NCI-H1694 (cell line): ENCODE data around the gene PRRC2B.
A peak's percentile ranks its signal among the peaks of the same experiment; 100 is the strongest.

ENCODE experiments used
- DNase-seq: peaks from one replicate; lab custom pipeline; 2025; lab: John Stamatoyannopoulos, UW

PRRC2B gene

GRCh38 chr9:131516930-131517329 lies 123.0 kb downstream of the PRRC2B start:
- DNase-seq: no peak

GRCh38 chr9:131517761-131518190 lies 123.9 kb downstream of the PRRC2B start:
- no peak for DNase-seq

DNA sequence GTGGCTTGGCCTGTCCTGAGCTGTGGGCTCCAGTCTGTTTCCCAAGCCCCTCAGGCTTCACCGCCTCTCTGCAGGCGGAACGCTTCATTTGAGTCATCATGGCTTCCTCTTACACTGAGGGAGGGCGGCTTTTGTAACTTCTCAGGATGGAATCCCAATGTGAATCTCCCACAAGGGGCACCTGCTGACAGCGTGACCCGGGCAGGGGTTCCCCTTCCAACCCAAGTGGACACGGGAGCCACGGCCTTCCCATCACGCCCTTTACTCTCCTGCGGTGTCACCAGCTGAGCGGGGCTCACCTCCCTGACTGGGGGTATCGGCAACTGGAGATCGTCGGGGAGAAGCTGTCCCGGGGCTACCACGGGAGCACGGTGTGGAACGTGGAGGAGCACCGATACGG lies 124.7 kb downstream of the PRRC2B start:
- DNase-seq: no peak

DNA sequence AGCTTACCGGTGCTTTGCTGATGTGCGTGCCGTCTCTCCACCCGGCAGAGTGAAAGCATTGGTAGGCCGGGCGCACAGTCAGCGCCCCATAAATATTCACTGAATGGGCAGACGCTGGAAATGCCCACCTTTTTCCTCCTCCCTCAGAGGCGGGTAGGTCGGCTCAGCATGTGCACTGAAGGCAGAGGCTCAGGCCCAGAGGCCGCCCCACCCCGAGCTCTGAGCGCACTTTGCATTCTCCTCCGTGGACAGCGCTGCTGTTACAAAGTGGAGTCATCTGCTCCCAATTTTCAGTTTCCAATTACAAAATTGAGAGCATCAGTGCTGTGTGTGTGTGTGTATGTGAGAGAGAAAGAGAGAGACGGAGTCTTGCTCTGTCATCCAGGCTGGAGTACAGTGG lies 126.6 kb downstream of the PRRC2B start:
- no peak for DNase-seq

DNA sequence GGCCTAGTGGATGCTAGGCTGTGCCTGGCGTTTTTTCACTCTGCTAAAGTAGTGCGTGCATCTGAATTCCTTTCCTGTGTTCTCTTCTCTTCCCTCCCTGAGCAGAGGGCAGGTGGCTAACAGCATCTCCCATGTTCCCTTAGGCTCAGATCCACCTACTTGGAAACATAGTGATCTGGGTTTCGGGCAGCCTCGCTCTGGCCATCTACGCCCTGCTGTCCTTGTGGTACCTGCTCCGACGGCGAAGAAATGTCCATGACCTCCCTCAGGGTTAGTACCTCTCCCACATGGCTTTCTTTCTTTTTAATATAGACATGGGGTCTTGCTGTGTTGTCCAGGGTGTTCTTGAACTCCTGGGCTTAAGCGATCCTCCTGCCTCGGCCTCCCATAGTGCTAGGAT lies 127.3 kb downstream of the PRRC2B start:
- no peak for DNase-seq

- DNase-seq: no peak
Measured at GRCh38 chr9:131521822-131522221, 127.9 kb downstream of the PRRC2B start.

- no peak for DNase-seq
Measured at GRCh38 chr9:131522257-131523085, 128.6 kb downstream of the PRRC2B start.

- no peak for DNase-seq
Measured at GRCh38 chr9:131523086-131523388, 129.2 kb downstream of the PRRC2B start.

DNA sequence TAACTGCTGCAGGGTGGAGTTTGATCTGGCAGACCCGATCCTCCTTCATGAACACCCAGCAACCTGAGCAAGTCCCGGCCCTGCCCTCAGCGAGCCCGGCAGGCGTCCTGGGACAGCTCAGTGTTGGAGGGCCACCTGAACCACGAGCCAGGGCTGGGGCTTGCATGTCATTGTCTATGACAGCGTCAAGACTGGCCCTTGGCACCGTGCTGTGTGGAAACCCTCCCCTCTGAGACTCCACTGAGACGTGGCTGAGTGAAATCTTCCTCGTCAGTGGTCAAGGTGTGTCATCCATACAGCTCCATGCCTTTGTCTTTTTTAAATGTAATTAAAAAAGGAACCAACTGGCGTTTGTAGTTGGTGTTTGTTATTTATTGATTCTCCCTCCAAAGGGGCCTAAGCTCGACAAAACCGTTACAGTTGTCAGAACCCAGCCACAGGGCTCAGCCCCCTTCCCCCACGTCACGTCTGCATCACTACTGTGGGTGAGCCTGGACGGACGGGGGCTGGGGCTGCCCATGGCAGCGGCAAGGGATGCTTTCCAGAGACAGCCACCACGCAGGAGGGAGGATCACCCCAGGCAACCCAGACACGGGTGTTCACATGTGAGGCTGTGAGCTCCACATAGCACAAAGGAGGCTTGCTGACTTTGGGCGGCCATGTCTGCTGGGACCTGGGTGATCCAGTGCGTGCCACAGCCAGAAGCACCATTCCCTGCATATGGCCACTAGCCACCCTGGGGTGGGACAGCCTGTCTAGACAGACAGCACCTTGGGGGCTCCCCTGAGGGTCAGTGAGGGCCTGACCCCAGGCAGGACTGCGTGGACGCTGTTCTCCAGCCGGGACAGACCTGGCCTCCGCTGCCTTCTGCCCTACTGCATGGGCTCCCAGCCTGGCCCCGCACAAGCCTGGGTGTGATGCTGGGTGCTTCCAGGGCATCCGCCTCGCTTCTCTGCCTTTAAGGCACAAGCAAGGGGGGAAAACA lies 129.9 kb downstream of the PRRC2B start:
- no peak for DNase-seq

DNA sequence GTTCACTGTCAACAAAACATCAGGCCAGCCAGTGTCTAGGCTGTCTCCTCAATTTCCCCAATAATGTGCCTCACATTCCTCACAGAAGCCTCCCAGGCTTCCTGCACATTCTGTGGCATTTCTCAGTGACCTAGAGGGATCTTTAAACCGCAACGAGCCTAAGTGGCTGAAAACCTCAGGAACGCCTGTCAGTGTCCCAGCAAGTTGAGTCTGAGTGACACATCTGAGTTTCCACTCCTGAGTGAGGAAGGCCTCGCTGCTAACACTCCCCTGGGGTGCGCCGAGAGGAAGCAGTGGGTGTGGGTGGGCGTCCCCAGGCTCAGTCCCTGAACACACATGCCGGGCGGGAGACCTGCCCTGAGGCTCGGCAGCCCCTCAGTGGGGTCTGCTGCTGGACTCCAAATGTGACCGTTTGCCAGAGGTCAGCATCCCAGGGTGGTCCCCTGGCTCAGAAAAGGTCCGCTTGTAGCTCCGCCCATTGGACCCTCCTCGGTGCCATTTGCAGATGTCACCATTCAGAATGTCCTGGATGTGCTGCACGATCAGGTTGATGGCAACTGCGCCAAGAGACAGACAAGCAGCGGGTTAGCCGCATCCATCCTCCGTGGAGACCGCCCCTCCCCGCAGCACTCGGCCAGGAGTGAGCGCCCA lies 130.9 kb downstream of the PRRC2B start:
- DNase-seq: no peak

DNA sequence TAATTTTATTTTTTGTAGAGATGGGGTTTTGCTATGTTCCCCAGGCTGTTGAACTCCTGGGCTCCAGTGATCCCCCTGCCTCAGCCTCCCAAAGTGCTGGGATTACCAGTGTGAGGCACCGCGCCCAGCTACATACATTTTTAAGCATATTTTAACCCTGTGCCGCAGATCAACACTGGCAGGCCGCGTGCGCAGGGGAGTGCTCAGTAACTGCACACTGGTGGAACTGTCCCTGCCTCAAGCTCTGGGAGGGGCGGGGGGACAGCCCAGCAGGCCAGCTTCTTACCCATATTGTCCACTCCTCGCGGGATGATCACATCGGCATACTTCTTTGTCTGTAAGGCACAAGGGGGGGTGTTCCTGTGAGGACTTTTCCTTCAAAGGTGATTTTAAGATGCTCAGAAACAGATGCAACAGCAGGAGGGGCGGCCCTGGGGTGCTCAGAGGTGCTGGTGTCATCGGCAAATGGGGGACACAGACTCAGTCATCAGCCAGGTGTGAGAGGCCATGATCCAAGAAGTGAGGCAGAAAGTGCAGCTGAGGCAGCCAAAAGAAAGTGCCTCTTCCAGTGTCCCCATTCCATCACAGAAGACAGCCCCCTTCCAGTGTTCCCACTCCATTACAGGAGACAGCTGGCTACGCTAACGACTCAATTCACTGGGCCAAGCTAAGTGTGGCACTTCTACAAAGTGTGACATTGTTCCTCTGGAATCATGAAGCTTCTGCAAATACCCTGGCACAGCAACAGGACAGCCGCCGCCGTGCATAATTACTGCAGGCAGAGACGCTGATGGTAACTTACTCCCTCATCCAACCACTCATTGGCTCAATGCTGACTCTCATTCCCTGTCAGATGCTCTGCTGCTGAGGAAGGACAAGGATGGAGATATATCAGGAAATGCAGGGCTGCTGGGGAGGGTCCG lies 132.0 kb downstream of the PRRC2B start:
- DNase-seq: no peak

GRCh38 chr9:131528186-131528585 lies 134.3 kb downstream of the PRRC2B start:
- no peak for DNase-seq

DNA sequence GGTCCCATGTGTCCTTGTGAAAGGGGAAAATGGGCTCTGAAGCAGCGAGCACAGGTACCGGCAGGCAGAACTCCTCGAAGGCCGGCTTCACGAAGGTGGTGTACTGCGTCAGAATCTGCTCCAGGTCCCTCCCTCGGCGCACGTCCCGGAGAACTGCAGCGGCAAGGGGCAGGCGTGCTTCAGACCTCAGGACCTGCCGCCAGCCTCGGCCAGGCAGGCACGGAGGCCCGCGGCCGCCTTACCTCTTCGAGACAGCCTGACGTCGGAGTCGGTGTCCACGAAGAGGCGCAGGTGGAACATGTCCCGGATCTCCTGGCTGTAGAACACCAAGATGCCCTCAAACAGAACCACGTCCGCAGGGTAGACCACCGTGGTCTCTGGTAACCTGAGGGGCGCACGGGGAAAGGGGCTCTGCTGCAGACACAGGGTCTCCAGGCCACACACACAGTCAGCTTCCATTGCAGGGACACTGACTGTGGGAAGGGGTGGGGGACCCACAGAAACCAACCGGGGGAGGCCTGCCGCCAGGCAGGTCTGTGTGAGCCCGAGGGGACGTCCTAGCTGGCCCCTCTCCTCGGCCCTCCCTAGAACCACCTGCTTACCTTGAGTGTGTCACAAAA lies 135.1 kb downstream of the PRRC2B start:
- no peak for DNase-seq

- DNase-seq: no peak
Measured at GRCh38 chr9:131529597-131530545, 136.0 kb downstream of the PRRC2B start.

- no peak for DNase-seq
Measured at GRCh38 chr9:131530546-131530919, 136.6 kb downstream of the PRRC2B start.

GRCh38 chr9:131530920-131531832 lies 137.3 kb downstream of the PRRC2B start, which contains the start of gene UCK1:
TSS of gene UCK1 (minus strand) at chr9:131531263. CDS start at chr9:131531174, 89 bp downstream.
- peak; percentile 82 for DNase-seq

DNA sequence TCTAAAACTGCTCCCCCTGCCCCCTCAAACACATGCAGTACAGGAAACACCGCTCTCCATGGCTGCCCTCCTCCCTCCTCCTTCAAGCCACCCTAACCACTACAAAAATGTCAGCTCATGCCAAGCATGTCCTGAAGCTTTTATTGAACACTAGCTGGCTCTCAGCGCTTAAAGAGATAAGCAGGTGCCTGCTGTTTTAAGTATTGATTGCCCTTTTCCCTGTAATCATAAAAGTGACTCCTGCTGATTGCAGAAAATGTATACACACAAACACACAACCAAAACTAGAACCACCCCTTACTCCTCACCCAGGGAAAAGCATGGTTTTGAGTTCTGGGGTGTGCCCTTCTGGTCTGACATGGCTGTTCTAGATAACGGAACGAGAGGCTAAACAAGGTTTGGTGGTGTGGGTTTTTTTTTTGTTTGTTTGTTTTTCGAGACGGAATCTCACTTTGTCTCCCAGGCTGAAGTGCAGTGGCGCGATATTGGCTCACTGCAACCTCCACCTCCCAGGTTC lies 140.9 kb downstream of the PRRC2B start:
- no peak for DNase-seq

- DNase-seq: no peak
Measured at GRCh38 chr9:131537946-131538345, 144.1 kb downstream of the PRRC2B start.
